PC-3 (cell line): ENCODE measurements around the gene SBK1. TPM values are rescaled to one million over a fixed set of nuclear protein-coding genes. Genes with fewer than 3 reads are reported as not detected.

Source experiments
- ATAC-seq: fragments of 200-7000 bp; cut with Tn5 transposase; 2 replicates; pipeline ENCODE4 v1.9.1; 2020; ENCODE audit warnings: mild to moderate bottlenecking, moderate library complexity
- BruUV-seq: library from RNA; stranded (reverse); fragments of 400-500 nt; replicated peaks from 2 replicates; lab custom pipeline; 2021; lab: Mats Ljungman, UMichigan
- CTCF ChIA-PET: fragments of 300-600 bp; sonication (Branson Sonifier 250); formaldehyde crosslinking; loops from one replicate; lab custom pipeline; 2022; ENCODE audit warnings: antibody characterized with exemption; lab: Charles Lee
- POLR2A ChIA-PET: fragments of 300-600 bp; sonication (Branson Sonifier 250); formaldehyde crosslinking; loops from one replicate; lab custom pipeline; 2022; ENCODE audit warnings: antibody characterized with exemption; ENCODE audit not compliant: unreplicated experiment; lab: Charles Lee
- DNase-seq: peaks from one replicate; pipeline ENCODE4 v3.0.0-alpha.2; 2015
- H2AFZ ChIP-seq: fragments of 300-600 bp; sonication (generic); 2 replicates; pipeline ENCODE4 v1.6.0; 2016; ENCODE audit warnings: antibody characterized with exemption, low read length
- H3F3A ChIP-seq: fragments of 300-600 bp; sonication (generic); one replicate; pipeline ENCODE4 v1.6.0; 2017; ENCODE audit warnings: antibody characterized with exemption, low read length, control low read depth, mild to moderate bottlenecking; ENCODE audit not compliant: unreplicated experiment
- H3K27ac ChIP-seq: fragments of 300-600 bp; sonication (generic); 2 replicates; pipeline ENCODE4 v1.5.1; 2016; ENCODE audit warnings: mild to moderate bottlenecking, low read length
- H3K27me3 ChIP-seq: fragments of 300-600 bp; sonication (generic); 2 replicates; pipeline ENCODE4 v1.6.1; 2016; ENCODE audit warnings: low read length, mixed read lengths
- H3K36me3 ChIP-seq: fragments of 300-600 bp; sonication (generic); 2 replicates; pipeline ENCODE4 v1.6.1; 2016; ENCODE audit warnings: low read depth, mixed run types, low read length, mixed read lengths
- H3K4me1 ChIP-seq: fragments of 300-600 bp; sonication (generic); 2 replicates; pipeline ENCODE4 v1.5.1; 2016; ENCODE audit warnings: low read length; ENCODE audit not compliant: insufficient read depth
- H3K4me2 ChIP-seq: fragments of 300-600 bp; sonication (generic); 2 replicates; pipeline ENCODE4 v1.6.0; 2016; ENCODE audit warnings: low read length
- H3K4me3 ChIP-seq: fragments of 300-600 bp; sonication (generic); 2 replicates; pipeline ENCODE4 v1.5.1; 2016; ENCODE audit warnings: mild to moderate bottlenecking, low read length, mixed read lengths
- H3K79me2 ChIP-seq: fragments of 300-600 bp; sonication (generic); 2 replicates; pipeline ENCODE4 v1.6.1; 2017; ENCODE audit warnings: low read length, mixed read lengths
- H3K9ac ChIP-seq: fragments of 300-600 bp; sonication (generic); 2 replicates; pipeline ENCODE4 v1.6.0; 2016; ENCODE audit warnings: mild to moderate bottlenecking, low read length
- H3K9me2 ChIP-seq: fragments of 300-600 bp; sonication (generic); replicated peaks from 2 replicates; pipeline ENCODE4 v1.6.1; 2016; ENCODE audit warnings: mixed run types, low read length, mixed read lengths
- H3K9me3 ChIP-seq: fragments of 300-600 bp; sonication (generic); 2 replicates; pipeline ENCODE4 v1.6.1; 2016; ENCODE audit warnings: low read length, mixed read lengths
- H4K20me1 ChIP-seq: fragments of 300-600 bp; sonication (generic); 2 replicates; pipeline ENCODE4 v1.6.1; 2016; ENCODE audit warnings: low read length, mixed read lengths
- EZH2 ChIP-seq: fragments of 300-600 bp; sonication (generic); IDR thresholded peaks from one replicate; pipeline ENCODE4 v1.6.1; 2017; ENCODE audit warnings: antibody characterized with exemption, mild to moderate bottlenecking, low read length; ENCODE audit not compliant: unreplicated experiment
- EZH2phosphoT487 ChIP-seq: fragments of 300-600 bp; sonication (generic); IDR thresholded peaks from 2 replicates; pipeline ENCODE4 v1.6.1; 2018; ENCODE audit warnings: mild to moderate bottlenecking, antibody characterized with exemption, low read length, borderline replicate concordance
- intact Hi-C: fragments of 100-400 bp; cut with micrococcal nuclease; formaldehyde crosslinking; loops from 2 replicates; pipeline ENCODE4 v1.9.0; 2023
- total RNA-seq: library from RNA; depleted of rRNA; stranded (reverse); fragments of >200 nt; gene quantifications from 2 replicates; pipeline ENCODE4 v1.2.3, GENCODE V29; 2014
- TF ChIP-seq, protein P1 (sequence below): fragments of 300-600 bp; sonication (generic); conservative IDR thresholded peaks from 2 replicates; pipeline ENCODE4 v1.5.1; 2017; ENCODE audit warnings: antibody characterized with exemption, low read depth, mild to moderate bottlenecking, low read length

Gene SBK1
- total RNA-seq, 1 experiment from 2014 or later, result 0.95 TPM

DNA sequence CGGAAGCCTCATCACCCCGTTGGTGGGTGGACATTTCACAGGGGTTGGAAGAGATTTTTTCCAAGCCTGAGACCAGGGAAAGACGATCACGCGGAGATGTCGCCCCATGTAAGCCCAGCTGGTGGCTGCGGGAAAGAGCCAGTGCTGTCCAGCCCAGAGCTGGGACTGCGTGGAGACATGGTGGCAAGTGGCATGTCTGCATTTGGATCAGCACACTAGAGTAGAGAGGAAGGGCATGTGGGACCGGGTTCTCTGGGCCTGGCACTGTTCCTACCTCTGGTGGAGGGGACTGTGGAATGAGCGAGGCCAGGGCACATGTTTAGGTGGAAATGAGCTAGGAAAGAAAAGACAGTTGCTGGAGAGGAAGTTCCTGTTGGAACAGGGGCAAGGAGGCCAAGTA is 20.0 kb downstream of the SBK1 start:
- Histone ChIP-seq H3F3A (no peaks in the 10 kb centered on the region), H3K4me3 (no peak overlapping the region), H3K79me2 (no peaks in the 10 kb centered on the region), H4K20me1 (no peaks in the 10 kb centered on the region), H3K9me2 (no peaks in the 10 kb centered on the region), H3K27me3 (no peaks in the 10 kb centered on the region), H3K9ac (no peak overlapping the region), H3K4me2 (no peak overlapping the region), H3K27ac (no peak overlapping the region), H3K9me3 (no peaks in the 10 kb centered on the region), H3K4me1 (no peaks in the 10 kb centered on the region), H2AFZ (no peak overlapping the region), H3K36me3 (no peaks in the 10 kb centered on the region)
- DNase-seq (no peak), ATAC-seq (no peak)
- intact Hi-C loops, result no loop called here
- TF ChIP-seq EZH2phosphoT487 (no peak), EZH2 (no peak)
- TF ChIP-seq, protein P1, sequence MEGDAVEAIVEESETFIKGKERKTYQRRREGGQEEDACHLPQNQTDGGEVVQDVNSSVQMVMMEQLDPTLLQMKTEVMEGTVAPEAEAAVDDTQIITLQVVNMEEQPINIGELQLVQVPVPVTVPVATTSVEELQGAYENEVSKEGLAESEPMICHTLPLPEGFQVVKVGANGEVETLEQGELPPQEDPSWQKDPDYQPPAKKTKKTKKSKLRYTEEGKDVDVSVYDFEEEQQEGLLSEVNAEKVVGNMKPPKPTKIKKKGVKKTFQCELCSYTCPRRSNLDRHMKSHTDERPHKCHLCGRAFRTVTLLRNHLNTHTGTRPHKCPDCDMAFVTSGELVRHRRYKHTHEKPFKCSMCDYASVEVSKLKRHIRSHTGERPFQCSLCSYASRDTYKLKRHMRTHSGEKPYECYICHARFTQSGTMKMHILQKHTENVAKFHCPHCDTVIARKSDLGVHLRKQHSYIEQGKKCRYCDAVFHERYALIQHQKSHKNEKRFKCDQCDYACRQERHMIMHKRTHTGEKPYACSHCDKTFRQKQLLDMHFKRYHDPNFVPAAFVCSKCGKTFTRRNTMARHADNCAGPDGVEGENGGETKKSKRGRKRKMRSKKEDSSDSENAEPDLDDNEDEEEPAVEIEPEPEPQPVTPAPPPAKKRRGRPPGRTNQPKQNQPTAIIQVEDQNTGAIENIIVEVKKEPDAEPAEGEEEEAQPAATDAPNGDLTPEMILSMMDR, result no peak
- ChIA-PET CTCF (no interaction called here), POLR2A (no interaction called here)
- BruUV-seq, result no TSS peak

DNA sequence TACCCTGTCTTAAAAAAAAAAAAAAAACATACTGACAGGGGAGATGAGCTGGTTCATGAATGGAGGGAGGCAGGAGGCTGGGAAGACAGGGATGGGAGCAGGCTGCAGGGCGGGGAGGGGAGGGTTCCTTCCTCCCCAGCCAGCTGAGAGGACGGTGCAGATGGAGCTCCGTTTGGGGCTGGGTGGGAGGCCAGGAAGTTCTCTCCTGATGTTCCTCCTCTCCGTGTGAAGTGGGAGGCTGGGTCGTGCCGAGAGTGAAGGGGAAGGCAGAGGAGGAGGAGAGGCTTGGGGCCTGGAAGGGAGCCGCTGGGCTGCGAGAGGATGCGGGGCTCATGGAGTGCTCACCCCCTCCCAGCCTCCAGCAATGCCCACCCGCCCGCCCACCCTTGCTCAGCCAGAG is 21.3 kb downstream of the SBK1 start:
- Histone ChIP-seq H3K27me3 (no peaks in the 10 kb centered on the region), H3K36me3 (no peaks in the 10 kb centered on the region), H3K4me1 (no peaks in the 10 kb centered on the region), H3K79me2 (no peaks in the 10 kb centered on the region), H3K9me2 (no peaks in the 10 kb centered on the region), H3K4me2 (no peak overlapping the region), H3K27ac (no peak overlapping the region), H3K9ac (no peak overlapping the region), H3K9me3 (no peaks in the 10 kb centered on the region), H4K20me1 (no peaks in the 10 kb centered on the region), H3K4me3 (no peak overlapping the region), H2AFZ (no peak overlapping the region), H3F3A (no peaks in the 10 kb centered on the region)
- BruUV-seq, result no TSS peak
- POLR2A ChIA-PET, result no interaction called here
- TF ChIP-seq EZH2phosphoT487, result no peak
- TF ChIP-seq, protein P1, result no peak
- TF ChIP-seq EZH2, result no peak
- ATAC-seq (no peak), DNase-seq (no peak)
- intact Hi-C loops, result no loop called here
- CTCF ChIA-PET, result no interaction called here

DNA sequence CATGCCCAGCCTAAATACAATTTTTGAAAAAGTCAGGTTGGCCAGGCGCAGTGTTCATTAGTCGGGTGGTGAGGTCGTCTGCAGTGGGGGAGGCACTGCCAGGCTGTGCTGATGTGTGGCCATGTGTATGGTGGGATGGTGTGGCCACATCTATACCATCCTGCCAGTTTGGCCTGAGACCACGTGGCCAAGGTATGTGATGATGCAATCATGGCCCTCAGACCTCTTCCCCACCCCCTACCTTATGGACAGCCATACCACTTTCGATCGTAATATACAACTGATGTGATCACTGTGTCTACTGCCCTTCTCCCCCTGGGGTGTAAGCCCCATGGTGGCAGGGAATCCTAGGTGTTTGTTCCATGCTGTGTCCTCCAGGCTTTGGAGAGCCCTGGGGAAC is 23.7 kb downstream of the SBK1 start:
- Histone ChIP-seq H3K27me3 (no peaks in the 10 kb centered on the region), H3K36me3 (no peaks in the 10 kb centered on the region), H3K9me3 (no peaks in the 10 kb centered on the region), H3K9me2 (no peaks in the 10 kb centered on the region), H3F3A (no peaks in the 10 kb centered on the region), H3K4me1 (no peaks in the 10 kb centered on the region), H3K4me2 (no peak overlapping the region), H3K9ac (no peak overlapping the region), H3K79me2 (no peaks in the 10 kb centered on the region), H3K27ac (no peak overlapping the region), H3K4me3 (no peak overlapping the region), H2AFZ (no peak overlapping the region), H4K20me1 (no peaks in the 10 kb centered on the region)
- ATAC-seq, result no peak
- BruUV-seq, result no TSS peak
- TF ChIP-seq, protein P1, result no peak
- TF ChIP-seq EZH2, result no peak
- no peak for TF ChIP-seq EZH2phosphoT487
- POLR2A ChIA-PET, result no interaction called here
- CTCF ChIA-PET, result no interaction called here
- intact Hi-C loops, result no loop called here
- DNase-seq, result no peak
